NCI-H1417 (cell line): ENCODE data around the gene SPG7.
A peak's percentile ranks its signal among the peaks of the same experiment; 100 is the strongest.

ENCODE experiments used
- DNase-seq, 3 experiments: peaks; one replicate each; lab custom pipeline; 2025; lab: John Stamatoyannopoulos, UW

SPG7 gene

DNA sequence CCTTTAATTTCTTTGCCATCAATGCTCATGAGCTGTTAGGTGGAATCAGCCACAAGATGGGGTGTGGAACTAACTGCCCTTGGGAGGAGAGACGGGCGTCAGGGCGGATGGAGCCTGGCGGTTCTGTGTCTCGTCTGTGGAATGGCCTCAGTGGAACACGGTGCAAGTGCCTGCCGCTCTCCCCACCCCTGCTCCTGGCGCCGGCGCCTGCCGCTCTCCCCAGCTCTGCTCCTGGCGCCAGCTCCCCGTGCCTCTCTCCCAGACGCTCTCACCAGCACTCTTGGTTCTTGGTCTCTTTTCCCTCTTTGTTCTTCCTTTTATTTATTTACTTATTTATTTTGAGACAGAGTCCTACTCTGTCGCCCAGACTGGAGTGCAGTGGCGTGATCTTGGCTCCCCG is 39.1 kb downstream of the SPG7 start:
- no peak for DNase-seq

DNA sequence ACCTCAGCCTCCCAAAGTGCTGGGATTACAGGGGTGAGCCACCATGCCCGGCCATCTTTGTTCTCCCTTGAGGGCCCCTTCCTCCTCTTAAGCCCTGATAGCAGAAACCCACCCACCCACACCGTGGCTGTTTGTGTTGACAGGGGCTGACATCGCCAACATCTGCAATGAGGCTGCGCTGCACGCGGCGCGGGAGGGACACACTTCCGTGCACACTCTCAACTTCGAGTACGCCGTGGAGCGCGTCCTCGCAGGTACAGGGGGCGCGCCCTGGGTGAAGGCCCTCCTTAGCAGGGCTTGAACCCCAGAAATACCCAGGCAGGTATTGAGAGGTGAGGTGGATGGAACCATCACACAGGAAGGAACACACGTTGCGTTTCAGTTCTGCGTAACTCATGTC is 39.7 kb downstream of the SPG7 start:
- no peak for DNase-seq

DNA sequence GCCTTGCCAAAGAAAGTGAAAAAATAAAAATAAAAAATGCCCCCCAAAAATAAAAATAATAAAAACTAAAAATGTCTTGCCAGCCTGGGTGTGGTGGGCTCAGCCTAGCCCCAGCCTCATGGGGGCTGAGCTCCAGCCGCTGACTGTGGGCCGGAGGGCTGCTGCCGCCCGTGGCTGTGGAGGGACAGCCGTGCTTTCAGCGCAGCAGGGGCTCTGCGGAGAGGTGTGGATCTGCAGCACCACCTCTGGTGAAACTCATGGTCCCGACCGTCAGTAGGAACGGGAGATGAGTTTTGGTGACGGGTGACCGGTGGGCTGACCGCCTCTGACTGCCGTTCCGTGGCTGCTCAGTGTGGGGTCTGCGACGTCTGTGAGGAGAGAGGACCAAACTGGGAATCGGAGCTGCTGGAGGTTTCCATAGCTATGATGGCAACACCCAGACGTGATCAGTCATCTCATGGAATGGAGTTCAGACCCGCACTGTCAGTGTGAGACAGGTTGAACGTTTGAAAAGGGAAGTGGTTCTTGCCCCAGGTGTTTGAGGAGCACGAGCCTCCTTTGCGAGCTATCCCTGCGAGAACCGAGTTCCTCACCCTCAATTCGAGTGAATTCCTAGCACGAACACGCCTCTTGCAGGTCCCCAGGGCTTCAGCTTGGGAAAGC is 40.3 kb downstream of the SPG7 start:
- no peak for DNase-seq

DNA sequence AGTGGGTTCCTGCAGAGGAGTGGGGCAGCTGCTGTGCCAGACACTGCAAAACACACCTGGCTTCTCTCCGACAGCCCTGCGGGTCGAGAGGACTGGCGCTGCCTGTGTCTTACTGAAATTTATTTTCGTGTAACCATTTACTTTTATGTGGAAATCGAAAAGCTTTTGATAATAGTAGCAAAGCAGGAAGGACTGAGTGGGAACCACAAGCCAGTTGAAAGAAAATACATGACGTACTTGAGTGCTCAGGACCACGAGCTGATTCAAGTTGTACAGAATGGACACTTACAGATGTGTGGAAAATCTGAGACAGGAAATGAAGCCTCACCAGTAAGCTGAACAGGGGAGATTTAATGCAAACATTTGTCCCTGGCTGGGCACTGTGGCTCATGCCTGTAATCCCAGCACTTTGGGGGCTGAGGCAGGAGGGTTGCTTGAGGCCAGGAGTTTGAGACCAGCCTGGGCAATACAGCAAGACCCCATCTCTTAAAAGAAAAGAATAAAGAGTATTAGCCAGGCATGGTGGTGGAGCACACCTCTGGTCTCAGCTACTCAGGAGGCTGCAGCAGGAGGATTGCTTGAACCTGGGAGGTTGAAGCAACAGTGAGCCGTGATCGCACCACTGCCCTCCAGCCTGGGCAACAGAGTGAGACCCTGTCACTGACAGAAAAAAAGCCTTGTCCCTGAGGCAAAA is 41.0 kb downstream of the SPG7 start:
- no peak for DNase-seq

DNA sequence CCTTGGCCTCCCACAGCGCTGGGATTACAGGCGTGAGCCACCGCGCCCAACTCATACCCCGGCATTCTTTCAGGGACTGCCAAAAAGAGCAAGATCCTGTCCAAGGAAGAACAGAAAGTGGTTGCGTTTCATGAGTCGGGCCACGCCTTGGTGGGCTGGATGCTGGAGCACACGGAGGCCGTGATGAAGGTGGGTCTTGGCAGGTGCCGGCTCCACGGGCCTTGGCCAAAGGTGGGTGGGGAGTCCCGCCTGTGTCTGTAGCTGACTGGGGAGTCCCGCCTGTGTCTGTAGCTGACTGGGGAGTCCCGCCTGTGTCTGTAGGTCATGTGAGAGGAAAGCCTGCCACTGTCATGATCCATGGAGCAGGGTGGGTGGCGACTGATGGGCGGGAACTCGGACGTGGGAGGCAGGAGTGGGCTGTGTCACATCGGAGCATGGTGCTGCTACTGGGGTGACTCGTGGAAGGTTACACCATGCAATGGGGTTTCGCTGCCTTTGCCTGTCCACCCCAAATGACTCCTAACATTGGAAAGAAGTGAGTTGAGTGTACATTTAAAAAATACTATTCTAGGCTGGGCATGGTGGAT is 42.3 kb downstream of the SPG7 start:
- no peak for DNase-seq

DNA sequence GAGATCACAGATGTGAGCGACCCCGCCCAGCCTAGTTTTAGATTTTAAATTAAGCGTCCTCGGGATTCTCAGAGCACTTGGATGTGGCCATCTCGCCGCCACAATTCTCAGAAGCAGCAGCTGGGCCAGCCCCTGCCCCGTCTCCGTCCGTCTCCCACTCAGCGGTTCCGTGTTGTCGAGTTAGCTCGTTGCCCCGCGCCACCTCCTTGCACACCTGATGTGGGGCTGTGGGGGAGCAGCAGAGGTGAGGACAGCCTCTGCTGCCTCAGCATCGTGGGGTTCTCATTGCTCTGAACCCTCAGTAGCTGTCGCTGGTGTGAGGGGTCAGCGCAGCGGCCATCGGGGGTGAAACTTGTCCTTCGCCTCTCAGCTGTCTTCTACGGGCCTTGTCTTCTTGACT is 44.1 kb downstream of the SPG7 start:
- DNase-seq, result no peak

DNA sequence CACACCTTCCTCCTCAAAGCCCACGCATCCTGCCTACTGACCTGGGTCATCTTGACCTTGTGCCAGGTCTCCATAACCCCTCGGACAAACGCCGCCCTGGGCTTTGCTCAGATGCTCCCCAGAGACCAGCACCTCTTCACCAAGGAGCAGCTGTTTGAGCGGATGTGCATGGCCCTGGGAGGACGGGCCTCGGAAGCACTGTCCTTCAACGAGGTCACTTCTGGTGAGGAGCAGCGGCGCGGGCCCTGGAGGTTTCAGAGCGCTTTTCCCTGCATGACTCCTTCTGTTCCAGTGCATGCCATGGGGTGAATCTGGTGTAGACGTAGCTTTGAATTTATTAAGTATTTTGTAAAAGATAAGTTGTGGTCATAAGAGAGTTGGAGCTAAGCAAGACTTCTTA is 44.7 kb downstream of the SPG7 start:
- DNase-seq, result no peak

DNA sequence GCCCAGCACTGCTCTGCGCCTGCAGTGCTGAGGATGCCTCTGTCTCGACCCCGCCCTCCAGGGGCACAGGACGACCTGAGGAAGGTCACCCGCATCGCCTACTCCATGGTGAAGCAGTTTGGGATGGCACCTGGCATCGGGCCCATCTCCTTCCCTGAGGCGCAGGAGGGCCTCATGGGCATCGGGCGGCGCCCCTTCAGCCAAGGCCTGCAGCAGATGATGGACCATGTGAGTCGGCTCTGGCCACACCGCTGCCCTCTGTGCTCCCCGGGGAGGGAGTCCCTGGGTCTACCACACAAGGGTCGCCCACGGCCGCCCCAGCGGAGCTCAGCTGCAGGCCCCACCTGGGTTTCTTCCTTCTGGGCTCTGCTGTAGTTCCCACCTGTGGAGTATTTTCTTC is 45.5 kb downstream of the SPG7 start:
- no peak for DNase-seq

DNA sequence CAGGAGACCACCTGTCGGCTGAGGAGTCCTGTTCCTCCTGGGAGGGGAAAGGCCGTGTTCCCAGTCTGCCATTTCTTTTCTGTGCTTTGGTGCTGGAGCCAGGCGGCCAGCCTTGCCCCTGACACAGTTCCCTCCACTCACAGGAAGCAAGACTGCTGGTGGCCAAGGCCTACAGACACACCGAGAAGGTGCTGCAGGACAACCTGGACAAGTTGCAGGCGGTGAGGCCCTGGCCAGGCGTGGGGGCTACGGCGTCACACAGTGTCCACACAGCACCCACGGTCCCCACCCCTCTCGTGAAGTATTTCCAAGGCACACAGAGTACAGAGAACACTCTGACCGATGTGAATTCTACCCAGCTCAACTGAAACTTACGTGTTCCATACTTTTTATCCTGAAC is 46.1 kb downstream of the SPG7 start:
- no peak for DNase-seq

DNA sequence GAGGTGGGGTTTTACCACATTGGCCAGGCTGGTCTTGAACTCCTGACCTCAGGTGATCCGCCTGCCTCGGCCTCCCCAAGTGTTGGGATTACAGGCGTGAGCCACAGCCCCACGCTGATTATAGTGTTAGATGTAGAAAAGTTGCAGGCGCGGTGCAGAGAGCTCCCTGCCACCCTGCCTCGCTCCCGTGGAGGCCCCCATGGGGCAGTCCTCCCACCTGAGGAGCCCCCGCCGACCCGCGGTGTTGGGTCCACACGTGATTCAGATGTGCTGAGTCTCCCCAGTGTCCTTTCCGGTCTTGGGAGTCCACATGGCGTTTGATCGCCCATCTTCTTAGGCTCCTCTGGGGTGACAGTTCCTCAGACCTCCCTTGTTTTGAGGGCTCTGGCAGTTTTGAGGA is 47.1 kb downstream of the SPG7 start:
- no peak for DNase-seq

DNA sequence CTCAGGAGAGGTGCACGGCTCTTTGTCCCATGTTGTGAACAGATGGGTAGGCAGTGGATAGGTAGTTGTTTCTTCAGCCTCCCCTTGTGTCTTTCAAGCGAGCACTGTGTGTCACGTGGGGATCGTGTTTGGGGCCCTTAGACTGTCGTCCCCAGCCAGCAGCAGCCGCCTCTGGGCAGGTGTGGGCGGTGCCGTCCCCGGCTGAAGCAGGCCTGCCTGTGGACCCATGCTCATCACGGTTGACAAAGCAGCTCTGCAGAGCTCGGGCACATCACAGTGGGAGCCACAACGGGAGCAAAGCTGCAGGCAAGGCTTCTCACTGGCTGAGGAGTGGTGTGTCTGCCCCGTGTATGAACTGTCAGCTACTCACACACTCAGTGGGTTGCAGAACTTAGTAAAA is 47.6 kb downstream of the SPG7 start:
- DNase-seq, result no peak

DNA sequence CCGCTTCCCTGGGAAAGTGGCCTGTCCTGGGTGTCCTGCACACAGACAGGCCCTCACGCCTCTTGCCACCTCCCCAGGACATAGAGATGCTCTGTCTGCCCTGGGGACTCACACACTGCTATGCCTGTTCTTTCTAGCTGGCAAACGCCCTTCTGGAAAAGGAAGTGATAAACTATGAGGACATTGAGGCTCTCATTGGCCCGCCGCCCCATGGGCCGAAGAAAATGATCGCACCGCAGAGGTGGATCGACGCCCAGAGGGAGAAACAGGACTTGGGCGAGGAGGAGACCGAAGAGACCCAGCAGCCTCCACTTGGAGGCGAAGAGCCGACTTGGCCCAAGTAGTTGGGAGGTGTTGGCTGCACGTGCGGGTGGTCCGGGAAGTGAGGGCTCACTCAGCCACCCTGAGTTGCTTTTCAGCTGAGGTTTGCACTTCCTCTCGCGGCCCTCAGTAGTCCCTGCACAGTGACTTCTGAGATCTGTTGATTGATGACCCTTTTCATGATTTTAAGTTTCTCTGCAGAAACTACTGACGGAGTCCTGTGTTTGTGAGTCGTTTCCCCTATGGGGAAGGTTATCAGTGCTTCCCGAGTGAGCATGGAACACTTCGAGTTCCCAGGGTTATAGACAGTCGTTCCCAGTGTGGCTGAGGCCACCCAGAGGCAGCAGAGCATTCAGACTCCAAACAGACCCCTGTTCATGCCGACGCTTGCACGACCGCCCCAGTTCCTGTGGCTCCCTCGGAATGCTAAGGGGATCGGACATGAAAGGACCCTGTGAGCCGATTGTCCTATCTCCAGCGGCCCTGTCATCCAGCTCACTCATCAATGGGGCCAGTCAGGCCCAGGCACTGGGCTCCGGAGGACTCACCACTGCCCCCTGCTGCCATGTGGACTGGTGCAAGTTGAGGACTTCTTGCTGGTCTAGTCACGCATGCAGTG is 48.8 kb downstream of the SPG7 start:
- DNase-seq, result peak in 2 of 3 experiments; percentile 17 to 25

DNA sequence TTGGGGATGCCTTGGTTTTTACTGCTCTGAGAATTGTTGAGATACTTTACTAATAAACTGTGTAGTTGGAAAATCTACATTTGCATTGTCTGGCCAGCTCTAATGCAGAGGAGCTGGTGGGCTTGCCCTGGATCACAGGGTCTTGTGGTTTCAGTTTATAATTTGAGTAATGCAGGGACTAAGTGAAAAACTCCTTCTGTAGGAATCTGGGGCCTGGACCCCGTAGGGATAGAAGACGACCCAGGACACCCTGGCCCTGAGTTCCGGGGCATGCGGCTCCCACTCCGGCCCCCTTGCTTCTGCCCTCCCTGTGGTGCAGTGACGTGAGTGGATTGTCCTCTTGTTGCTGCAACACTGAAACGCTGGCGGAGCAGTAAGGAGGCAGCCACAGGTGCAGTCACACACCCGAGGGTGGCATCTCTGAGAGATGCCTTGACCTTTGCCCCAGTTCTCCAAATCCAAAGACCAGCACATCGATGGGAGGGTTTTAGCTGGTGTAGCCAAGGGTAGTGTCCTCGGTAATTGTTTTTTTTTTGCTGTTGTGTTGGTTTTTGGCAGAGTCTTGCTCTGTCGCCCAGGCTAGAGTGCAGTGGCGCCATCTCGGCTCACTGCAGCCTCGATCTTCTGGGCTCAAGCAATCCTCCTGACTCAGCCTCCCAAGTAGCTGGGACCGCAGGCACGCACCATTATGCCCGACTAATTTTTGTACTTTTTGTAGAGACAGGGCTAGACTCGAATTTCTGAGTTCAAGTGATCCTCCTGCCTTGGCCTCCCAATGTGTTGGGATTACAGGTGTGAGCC is 49.7 kb downstream of the SPG7 start:
- DNase-seq, result no peak

DNA sequence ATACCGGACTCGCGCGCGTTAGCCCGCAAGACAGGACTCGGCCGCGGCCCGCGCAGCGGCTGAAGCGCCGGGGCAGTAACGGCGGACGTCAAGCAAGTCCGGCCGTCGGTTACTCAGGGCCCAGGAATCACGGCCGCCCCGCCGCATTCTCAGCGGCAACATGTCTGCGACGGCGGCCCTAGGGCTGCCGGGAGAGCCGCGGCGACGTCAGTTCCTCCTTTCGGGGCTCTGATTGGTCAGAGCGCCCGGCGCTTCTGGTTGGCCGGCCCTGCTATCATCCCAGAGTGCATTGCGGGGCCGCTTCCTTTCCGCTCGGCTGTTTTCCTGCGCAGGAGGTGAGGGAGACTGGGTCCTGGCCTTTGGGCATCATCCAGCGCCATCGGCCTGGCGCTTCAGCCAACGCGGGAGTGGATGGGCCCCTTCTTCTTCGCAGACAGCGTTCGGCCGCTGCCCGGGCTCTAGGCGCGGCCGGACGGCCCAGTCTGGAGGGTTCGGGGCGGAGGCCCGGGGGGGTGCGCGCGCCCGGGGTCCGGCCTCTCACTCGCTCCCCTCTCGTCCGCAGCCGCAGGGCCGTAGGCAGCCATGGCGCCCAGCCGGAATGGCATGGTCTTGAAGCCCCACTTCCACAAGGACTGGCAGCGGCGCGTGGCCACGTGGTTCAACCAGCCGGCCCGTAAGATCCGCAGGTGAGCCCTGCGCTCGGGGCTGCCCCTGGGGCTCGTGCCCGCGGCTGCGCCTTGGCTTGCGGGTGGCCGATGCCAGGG is 52.4 kb downstream of the SPG7 start, which contains the start of gene RPL13:
Gene RPL13 (plus strand): TSS at position 305 of the 764 bp plus-strand sequence. CDS start 278 bp downstream, at position 583.
- DNase-seq, result peak; percentile 87 to 94 (median 91)

DNA sequence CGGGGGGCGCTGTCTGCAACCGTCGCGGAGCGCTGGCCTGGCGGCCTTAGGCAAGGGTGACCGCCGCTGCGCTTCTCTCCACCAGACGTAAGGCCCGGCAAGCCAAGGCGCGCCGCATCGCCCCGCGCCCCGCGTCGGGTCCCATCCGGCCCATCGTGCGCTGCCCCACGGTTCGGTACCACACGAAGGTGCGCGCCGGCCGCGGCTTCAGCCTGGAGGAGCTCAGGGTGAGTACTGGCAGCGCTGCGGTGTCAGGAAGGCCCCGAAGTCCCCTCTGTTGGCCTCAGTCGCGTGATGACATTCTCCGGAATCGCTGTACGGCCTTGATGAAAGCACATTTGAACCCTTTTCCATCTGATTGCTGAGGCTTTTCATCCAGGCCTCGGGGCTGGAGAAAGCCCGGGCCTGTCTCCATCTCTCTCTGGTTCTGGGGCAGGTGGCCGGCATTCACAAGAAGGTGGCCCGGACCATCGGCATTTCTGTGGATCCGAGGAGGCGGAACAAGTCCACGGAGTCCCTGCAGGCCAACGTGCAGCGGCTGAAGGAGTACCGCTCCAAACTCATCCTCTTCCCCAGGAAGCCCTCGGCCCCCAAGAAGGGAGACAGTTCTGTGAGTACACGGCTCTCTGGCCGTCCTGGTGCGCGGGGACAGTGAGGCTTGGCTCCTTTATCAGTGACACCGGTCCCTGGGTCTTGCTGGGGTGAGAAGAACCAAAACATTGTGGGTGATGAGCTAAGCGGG is 53.1 kb downstream of the SPG7 start:
- no peak for DNase-seq

DNA sequence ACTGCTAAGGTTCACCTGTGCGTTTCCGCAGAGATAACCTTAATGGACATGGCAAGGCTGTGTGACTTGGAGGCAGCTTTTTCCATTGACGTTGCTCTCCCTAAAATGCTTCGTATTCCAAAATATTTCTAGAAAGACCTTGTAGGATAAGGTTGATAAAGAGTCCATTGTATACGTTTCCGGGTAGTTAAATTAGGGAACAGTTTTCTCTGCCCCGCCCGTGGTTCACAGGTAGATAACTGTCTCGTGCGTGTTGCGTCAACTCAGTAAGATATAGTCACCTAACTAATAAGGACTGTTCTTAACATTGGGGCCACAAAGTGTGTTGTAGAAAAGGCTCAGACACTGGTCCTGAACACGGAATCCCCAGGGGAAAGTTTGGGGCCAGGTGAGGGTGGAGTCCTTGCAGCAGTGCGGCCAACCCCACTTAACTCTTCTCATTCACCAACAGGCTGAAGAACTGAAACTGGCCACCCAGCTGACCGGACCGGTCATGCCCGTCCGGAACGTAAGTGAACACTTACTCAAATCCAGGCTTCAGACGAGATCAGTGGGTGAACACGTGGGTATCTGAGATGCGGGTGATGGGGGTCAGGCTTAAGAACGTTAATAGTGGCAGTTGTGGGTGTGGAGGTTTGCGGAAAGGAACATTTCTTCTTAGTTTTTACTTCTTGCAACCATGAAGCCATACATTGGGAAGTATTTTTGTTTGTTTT is 53.8 kb downstream of the SPG7 start:
- no peak for DNase-seq

DNA sequence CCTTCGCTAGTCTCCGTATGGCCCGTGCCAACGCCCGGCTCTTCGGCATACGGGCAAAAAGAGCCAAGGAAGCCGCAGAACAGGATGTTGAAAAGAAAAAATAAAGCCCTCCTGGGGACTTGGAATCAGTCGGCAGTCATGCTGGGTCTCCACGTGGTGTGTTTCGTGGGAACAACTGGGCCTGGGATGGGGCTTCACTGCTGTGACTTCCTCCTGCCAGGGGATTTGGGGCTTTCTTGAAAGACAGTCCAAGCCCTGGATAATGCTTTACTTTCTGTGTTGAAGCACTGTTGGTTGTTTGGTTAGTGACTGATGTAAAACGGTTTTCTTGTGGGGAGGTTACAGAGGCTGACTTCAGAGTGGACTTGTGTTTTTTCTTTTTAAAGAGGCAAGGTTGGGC is 54.7 kb downstream of the SPG7 start:
- peak in 1 of 3 experiments; percentile 9 for DNase-seq

DNA sequence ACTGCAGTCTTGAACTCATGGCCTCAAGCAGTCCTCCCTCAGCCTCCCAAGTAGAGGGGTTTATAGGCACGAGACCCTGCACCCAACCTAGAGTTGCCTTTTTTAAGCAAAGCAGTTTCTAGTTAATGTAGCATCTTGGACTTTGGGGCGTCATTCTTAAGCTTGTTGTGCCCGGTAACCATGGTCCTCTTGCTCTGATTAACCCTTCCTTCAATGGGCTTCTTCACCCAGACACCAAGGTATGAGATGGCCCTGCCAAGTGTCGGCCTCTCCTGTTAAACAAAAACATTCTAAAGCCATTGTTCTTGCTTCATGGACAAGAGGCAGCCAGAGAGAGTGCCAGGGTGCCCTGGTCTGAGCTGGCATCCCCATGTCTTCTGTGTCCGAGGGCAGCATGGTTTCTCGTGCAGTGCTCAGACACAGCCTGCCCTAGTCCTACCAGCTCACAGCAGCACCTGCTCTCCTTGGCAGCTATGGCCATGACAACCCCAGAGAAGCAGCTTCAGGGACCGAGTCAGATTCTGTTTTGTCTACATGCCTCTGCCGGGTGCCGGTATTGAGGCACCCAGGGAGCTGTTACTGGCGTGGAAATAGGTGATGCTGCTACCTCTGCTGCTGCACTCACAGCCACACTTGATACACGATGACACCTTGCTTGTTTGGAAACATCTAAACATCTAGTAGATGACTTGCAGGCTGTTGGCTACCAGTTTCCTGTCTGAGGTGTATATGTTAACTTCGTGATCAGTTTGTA is 55.6 kb downstream of the SPG7 start:
- no peak for DNase-seq
